T-helper 1 cell treated with Interleukin-12 subunit alpha and Interleukin-12 subunit beta and Interleukin-4 antibody, amounts not matched to agents 30 ng/mL and 1 ng/mL, for 36 hours (primary cell): ENCODE measurements around the gene UBAC2. TPM values are rescaled to one million over a fixed set of nuclear protein-coding genes. Genes with fewer than 3 reads are reported as not detected.

Source experiments
- intact Hi-C: fragments of 100-400 bp; cut with micrococcal nuclease; formaldehyde crosslinking; loops from one replicate; pipeline ENCODE4 v1.15.1; 2024
- total RNA-seq: library from RNA; stranded (reverse); gene quantifications from 2 replicates; pipeline ENCODE4 v1.2.3, GENCODE V29; 2022

UBAC2 gene
- total RNA-seq, 1 donor from 2014 or later: 50.0 TPM

GRCh38 chr13:99326012-99326411, 125.4 kb downstream of the UBAC2 start:
- intact Hi-C loops: no loop called here

GRCh38 chr13:99327126-99327525, 126.5 kb downstream of the UBAC2 start:
- intact Hi-C loops: no loop called here

- intact Hi-C loops: no loop called here
These were observed 127.1 kb downstream of the UBAC2 start for GRCh38 chr13:99327761-99328160.

GRCh38 chr13:99329477-99329876, 128.8 kb downstream of the UBAC2 start:
- intact Hi-C loops: no loop called here

GRCh38 chr13:99330942-99331341, 130.3 kb downstream of the UBAC2 start:
- intact Hi-C loops: no loop called here

GRCh38 chr13:99331881-99332293, 131.2 kb downstream of the UBAC2 start:
- intact Hi-C loops: no loop called here

GRCh38 chr13:99332456-99332855, 131.8 kb downstream of the UBAC2 start:
- intact Hi-C loops: no loop called here

GRCh38 chr13:99334221-99334620, 133.6 kb downstream of the UBAC2 start:
- intact Hi-C loops: no loop called here

GRCh38 chr13:99335087-99335486, 134.4 kb downstream of the UBAC2 start:
- intact Hi-C loops: no loop called here

GRCh38 chr13:99335603-99336002, 134.9 kb downstream of the UBAC2 start:
- intact Hi-C loops: no loop called here

GRCh38 chr13:99339230-99339721, 138.6 kb downstream of the UBAC2 start:
- intact Hi-C loops: no loop called here

- intact Hi-C loops: no loop called here
These were observed 139.2 kb downstream of the UBAC2 start for GRCh38 chr13:99339736-99340397.

GRCh38 chr13:99340638-99341037, 140.0 kb downstream of the UBAC2 start:
- intact Hi-C loops: no loop called here

- intact Hi-C loops: no loop called here
These were observed 141.5 kb downstream of the UBAC2 start for GRCh38 chr13:99341969-99342722.

- intact Hi-C loops: no loop called here
These were observed 142.2 kb downstream of the UBAC2 start for GRCh38 chr13:99342723-99343315.

GRCh38 chr13:99344610-99345208, 144.1 kb downstream of the UBAC2 start:
- intact Hi-C loops: no loop called here

GRCh38 chr13:99345345-99345744, 144.7 kb downstream of the UBAC2 start:
- intact Hi-C loops: no loop called here

GRCh38 chr13:99346335-99347042, 145.8 kb downstream of the UBAC2 start:
- intact Hi-C loops: no loop called here

GRCh38 chr13:99347335-99347878, 146.8 kb downstream of the UBAC2 start:
- intact Hi-C loops: no loop called here

GRCh38 chr13:99347911-99348451, 147.3 kb downstream of the UBAC2 start:
- intact Hi-C loops: no loop called here

GRCh38 chr13:99350191-99350590, 149.5 kb downstream of the UBAC2 start:
- intact Hi-C loops: loop anchor here (10.0 kb wide), 2 partner anchors 475 to 775 kb away; partner anchors contain the start of gene STK24
